Right atrium auricular region (tissue), 2 donors: ENCODE measurements around the gene LYPD6B. TPM values are rescaled to one million over a fixed set of nuclear protein-coding genes. Genes with fewer than 3 reads are reported as not detected.

Source experiments
- DNase-seq: peaks from one replicate; pipeline ENCODE4 v3.0.0-alpha.2; 2019; ENCODE audit warnings: low spot score
- H3K27ac ChIP-seq, 2 donors: fragments of 200-600 bp; sonication (generic); 1 replicate in 1 of 2; 2 replicates in 1 of 2; pipeline ENCODE4 v1.5.1; 2016 to 2019
- H3K27me3 ChIP-seq, 2 donors: fragments of 200-600 bp; sonication (generic); one replicate each; pipeline versions ENCODE4 v1.5.1 to v1.6.0; 2017 to 2019
- H3K36me3 ChIP-seq: fragments of 200-600 bp; sonication (generic); one replicate; pipeline ENCODE4 v1.5.1; 2016
- H3K4me1 ChIP-seq, 2 donors: fragments of 200-600 bp; sonication (generic); one replicate each; pipeline versions ENCODE4 v1.5.1 to v1.6.0; 2017 to 2019
- H3K4me3 ChIP-seq, 2 donors: fragments of 200-600 bp; sonication (generic); 1 replicate in 1 of 2; 2 replicates in 1 of 2; pipeline ENCODE4 v1.5.1; 2017 to 2019; ENCODE audit warnings: mild to moderate bottlenecking in 1 of 2, moderate library complexity in 1 of 2
- H3K9me3 ChIP-seq, 2 donors: fragments of 200-600 bp; sonication (generic); one replicate each; pipeline ENCODE4 v1.5.1; 2019
- CTCF ChIP-seq, 2 donors: fragments of 200-600 bp; sonication (generic); IDR thresholded peaks; one replicate each; pipeline ENCODE4 v1.5.1; 2019; ENCODE audit warnings: antibody characterized with exemption in 2 of 2
- total RNA-seq, 2 donors: library from RNA; depleted of rRNA; stranded (reverse); fragments of >200 nt; gene quantifications; one replicate each; pipeline ENCODE4 v1.1.0, GENCODE V29; 2016

The LYPD6B gene
- total RNA-seq, 2 donors from 2014 or later = 0.28 TPM; not detected in 1

DNA sequence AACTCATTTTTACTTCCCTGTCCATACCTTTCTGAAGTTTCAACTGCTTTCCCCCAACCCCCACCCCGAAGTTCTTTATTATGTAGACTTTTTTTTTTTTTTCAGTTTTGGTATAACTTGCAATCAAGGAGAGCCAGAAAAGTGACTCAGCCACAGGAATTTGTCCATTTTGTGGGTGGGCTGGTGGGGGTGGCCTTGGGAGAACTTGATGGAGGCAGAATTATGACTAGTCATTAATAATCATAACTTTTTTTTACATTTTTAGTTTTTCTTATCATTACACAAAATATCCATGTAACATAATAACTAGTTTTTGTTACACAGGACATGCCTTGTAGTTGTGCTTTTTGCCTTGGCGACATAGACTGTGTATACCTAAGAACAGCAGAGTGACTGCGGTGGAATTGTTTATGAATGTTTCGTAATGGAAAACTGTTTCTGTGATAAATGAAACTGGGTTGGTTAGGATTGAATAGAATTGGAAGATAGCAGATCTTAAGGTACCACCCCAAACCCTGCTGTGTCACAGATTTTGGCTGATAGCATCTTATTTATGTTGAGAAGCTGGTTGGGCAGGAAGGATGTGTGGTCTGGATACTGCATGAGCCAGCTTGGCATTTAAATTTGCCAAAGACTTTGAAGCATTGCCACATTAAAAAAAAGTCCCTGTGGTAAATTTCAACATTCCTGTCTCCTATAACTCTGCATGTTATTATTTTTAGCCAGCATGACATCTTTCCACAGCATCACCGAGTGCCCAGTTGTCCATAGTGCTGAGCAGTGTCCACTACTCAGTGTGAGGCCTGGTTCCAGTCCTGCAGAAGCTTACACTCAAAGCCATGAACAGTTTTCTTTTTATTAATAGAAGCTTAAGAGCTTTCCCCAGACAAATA, 30.7 kb downstream of the LYPD6B start:
- no peak for DNase-seq
- no peaks in the 10 kb centered on the region for H3K9me3 ChIP-seq
- peaks cover 0 to 5% of the 10 kb centered on the region in 2 donors for H3K4me1 ChIP-seq
- H3K36me3 ChIP-seq = no peaks in the 10 kb centered on the region
- no peak overlapping the region for H3K27ac ChIP-seq
- H3K27me3 ChIP-seq = no peaks in the 10 kb centered on the region
- no peak overlapping the region for H3K4me3 ChIP-seq
- no peak for TF ChIP-seq CTCF (IDR thresholded peaks at IDR 0.05)

GRCh38 chr2:149070681-149071320, 32.3 kb downstream of the LYPD6B start:
- Histone ChIP-seq H3K36me3 (no peaks in the 10 kb centered on the region), H3K9me3 (no peaks in the 10 kb centered on the region), H3K4me3 (no peak overlapping the region), H3K27ac (no peak overlapping the region), H3K4me1 (peaks cover 0 to 5% of the 10 kb centered on the region in 2 donors), H3K27me3 (no peaks in the 10 kb centered on the region)
- no peak for DNase-seq
- no peak for TF ChIP-seq CTCF (IDR thresholded peaks at IDR 0.05)

DNA sequence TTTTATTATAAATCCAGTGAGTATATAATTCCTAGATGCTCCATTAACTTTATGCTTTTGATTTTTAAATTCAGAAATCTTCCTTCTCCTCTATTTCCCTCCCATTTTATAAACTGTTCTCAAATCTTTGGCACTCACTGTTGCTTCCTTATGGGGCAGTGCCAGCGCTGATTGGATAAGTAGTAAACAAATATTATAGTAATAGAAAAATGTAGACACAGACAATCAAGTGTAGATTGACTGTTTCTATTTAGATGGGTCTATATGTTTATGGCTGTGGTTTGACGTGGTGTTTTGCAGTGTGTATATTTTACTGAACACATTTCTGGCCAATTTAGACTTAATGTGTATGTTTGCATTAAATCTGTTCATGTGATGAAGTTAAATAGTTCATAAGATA, 36.6 kb downstream of the LYPD6B start:
- Histone ChIP-seq H3K4me1 (no peaks in the 10 kb centered on the region), H3K27me3 (no peaks in the 10 kb centered on the region), H3K36me3 (no peaks in the 10 kb centered on the region), H3K9me3 (no peaks in the 10 kb centered on the region), H3K27ac (no peak overlapping the region), H3K4me3 (no peak overlapping the region)
- no peak for TF ChIP-seq CTCF (IDR thresholded peaks at IDR 0.05)
- DNase-seq = no peak

DNA sequence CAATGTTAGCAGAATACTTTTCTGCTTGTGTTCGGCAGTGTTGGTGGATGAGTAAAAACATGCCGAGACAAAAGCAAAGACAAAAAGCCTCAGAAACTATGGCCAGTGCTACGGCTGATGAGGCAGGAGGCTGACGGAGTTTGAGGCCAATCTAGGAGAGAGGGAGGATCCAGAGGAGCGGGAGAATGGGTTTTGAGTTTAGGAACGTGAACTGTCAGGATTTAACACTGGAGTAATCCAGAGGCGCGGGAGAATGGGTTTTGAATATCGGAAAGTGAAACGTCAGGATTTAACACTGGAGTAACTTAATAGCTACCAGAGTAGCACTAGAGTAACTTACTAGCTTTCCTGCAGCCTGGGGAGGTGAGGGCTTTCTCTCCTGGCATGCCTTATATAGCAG, 37.4 kb downstream of the LYPD6B start:
- H3K4me1 ChIP-seq = no peaks in the 10 kb centered on the region
- no peak overlapping the region for H3K4me3 ChIP-seq
- no peaks in the 10 kb centered on the region for H3K9me3 ChIP-seq
- H3K36me3 ChIP-seq = no peaks in the 10 kb centered on the region
- no peak overlapping the region for H3K27ac ChIP-seq
- no peak for DNase-seq
- H3K27me3 ChIP-seq = no peaks in the 10 kb centered on the region
- TF ChIP-seq CTCF (IDR thresholded peaks at IDR 0.05) = no peak

DNA sequence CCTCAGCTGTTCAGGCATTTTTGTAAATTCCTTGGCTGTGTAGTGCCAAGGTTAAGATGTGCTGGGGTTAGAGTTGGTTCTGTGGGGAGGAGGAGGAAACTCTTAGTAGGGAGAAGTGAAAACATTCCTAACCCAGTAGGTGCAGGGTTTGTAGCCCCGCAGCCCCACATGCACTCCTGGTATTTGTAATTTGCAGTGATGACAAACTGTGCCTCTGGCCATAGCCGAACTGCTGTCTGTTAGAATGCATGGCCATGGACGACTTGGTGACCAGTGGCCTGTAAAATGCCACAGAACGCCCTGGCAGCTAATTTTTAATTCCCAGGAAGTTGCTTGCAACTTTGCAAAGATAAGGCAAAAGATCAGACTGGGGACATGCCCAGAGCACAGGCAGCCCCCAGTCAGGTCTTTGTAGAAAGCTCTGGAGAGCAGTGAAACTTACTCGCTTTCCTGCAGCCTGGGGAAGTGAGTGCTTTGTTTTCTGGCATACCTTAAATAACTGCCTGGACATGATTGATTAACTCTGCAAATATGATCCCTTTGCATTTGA, 38.4 kb downstream of the LYPD6B start:
- no peak for TF ChIP-seq CTCF (IDR thresholded peaks at IDR 0.05)
- no peak overlapping the region for H3K4me3 ChIP-seq
- no peak overlapping the region for H3K27ac ChIP-seq
- H3K4me1 ChIP-seq = no peaks in the 10 kb centered on the region
- H3K27me3 ChIP-seq = no peaks in the 10 kb centered on the region
- no peaks in the 10 kb centered on the region for H3K36me3 ChIP-seq
- no peaks in the 10 kb centered on the region for H3K9me3 ChIP-seq
- DNase-seq = no peak
